HG03469 (cell line): ENCODE measurements around the gene PSMD13.

Experiments used
- ATAC-seq: cut with Tn5 transposase; IDR thresholded peaks from one replicate; pipeline ENCODE4 v1.9.1; 2021; ENCODE audit warnings: mild to moderate bottlenecking, moderate library complexity, moderate number of reproducible peaks; ENCODE audit not compliant: unreplicated experiment

The PSMD13 gene

GRCh38 chr11:297586-298405 lies 61.0 kb downstream of the PSMD13 start:
- no peak for ATAC-seq

GRCh38 chr11:298406-299065 lies 61.8 kb downstream of the PSMD13 start:
- no peak for ATAC-seq

GRCh38 chr11:299081-299891 lies 62.5 kb downstream of the PSMD13 start, which contains the start of gene IFITM5:
Gene IFITM5, minus strand, starts transcription at chr11:299526. Its CDS starts 36 bp downstream, at chr11:299490.
- no peak for ATAC-seq

GRCh38 chr11:299951-300735 lies 63.4 kb downstream of the PSMD13 start:
- no peak for ATAC-seq
